HG02678 (cell line): Measurements from ENCODE around the gene EML2.

ENCODE experiments used
- ATAC-seq: cut with Tn5 transposase; IDR thresholded peaks from one replicate; pipeline ENCODE4 v1.9.1; 2021; ENCODE audit warnings: mild to moderate bottlenecking, moderate library complexity; ENCODE audit not compliant: unreplicated experiment

The EML2 gene

GRCh38 chr19:45589768-45590167, 49.4 kb downstream of the EML2 start:
- ATAC-seq = no peak

DNA sequence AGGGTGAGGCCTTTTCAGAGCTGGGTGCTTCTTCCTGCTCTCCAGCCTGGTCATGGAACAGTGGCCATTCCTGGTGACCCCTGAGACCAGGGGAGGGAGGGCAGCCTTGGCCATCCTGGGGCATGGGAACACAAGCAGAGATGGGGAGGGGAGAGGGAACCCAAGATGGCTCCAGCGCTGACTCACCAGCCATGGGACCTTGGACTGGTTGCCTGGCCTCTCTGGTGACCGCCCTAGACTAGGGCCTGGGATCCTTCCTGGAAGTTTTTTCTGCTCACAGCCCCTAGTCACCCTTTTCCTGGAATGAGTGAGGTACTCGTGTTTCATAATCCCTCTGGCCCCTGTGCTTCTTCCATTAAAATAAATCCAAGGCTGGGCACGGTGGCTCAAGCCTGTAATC, 51.3 kb downstream of the EML2 start:
- ATAC-seq = no peak

DNA sequence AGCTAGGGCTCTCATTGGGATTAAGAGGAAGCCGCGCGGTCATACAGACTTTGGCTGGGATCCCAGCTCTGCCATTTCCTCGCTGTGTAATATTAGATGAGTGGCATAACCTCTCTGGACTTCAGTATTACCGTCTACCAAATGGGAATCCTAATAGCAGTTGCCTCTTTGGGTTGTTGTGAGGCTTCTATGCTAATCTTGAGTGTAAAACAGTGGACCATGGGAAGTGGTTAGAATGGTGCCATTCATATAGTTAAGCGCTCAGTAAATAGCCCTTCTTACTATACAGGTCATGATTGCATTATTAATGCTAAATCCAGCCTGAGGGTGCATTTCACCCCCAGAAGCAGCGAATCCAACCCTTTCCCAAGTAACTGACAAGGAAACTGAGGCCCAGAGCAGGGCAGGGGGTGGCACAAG, 54.0 kb downstream of the EML2 start:
- no peak for ATAC-seq

GRCh38 chr19:45584332-45585157, 54.7 kb downstream of the EML2 start, which contains the start of gene OPA3:
TSS of gene OPA3 (minus strand) at chr19:45584802. CDS start at chr19:45584764, 38 bp downstream.
- peak; percentile 85 for ATAC-seq

DNA sequence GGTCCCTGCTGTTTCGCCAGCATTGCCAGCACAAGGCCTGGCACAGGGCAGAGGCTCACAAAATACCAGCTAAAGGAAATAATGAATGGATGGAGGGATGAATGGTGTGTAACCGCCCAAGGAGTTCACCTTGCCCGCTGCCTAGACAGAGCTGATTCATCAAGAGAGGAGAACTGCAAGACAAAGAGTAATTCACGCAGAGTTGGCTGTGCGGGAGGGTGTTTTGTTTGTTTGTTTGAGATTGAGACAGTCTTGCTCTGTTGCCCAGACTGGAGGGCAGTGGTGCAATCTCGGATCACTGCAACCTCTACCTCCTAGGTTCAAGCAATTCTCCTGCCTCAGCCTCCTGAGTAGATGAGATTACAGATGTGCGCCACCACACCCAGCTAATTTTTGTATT, 57.6 kb downstream of the EML2 start:
- no peak for ATAC-seq

DNA sequence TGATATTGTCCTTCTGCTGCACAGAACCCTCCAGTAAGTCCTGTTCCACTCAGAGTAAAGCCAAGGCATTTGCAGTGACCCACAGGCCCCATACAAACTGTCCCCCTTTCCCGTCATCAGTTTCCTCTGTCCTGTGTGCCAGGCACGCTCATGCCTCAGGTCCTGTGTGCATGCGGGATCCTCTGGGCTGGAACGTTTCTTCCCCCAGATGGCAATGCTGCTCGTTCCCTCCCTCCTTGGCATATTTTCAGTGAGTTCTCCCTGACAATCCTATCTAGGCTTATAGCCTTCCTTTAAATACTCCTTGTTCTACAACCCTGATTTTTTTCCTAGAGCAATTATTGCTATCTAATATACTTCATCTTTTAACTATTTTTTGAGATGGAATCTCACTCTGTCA, 60.3 kb downstream of the EML2 start:
- ATAC-seq = no peak

GRCh38 chr19:45577111-45577905, 61.9 kb downstream of the EML2 start:
- no peak for ATAC-seq

GRCh38 chr19:45576682-45577081, 62.5 kb downstream of the EML2 start:
- no peak for ATAC-seq

DNA sequence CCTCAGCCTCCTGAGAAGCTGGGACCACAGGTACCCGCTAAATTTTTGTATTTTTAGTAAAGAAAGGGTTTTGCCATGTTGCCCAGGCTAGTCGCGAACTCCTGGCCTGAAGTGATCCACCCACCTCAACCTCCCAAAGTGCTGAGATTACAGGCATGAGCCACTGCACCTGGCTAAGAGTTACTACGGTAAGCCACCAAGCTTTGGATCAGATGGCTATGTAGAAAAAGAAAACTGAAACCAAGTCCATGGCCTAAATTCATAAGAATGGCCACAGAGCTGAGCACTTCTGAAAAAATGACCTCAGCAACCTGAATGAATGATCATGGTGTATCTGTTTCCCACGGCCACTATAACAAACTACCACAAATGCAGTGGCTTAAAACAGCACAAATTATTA, 64.0 kb downstream of the EML2 start:
- ATAC-seq = no peak

GRCh38 chr19:45574526-45574925, 64.7 kb downstream of the EML2 start:
- no peak for ATAC-seq

- no peak for ATAC-seq
Observed at GRCh38 chr19:45571457-45572220, 67.6 kb downstream of the EML2 start.

- no peak for ATAC-seq
Observed at GRCh38 chr19:45569619-45570421, 69.4 kb downstream of the EML2 start.

- no peak for ATAC-seq
Observed at GRCh38 chr19:45568732-45569131, 70.5 kb downstream of the EML2 start.

DNA sequence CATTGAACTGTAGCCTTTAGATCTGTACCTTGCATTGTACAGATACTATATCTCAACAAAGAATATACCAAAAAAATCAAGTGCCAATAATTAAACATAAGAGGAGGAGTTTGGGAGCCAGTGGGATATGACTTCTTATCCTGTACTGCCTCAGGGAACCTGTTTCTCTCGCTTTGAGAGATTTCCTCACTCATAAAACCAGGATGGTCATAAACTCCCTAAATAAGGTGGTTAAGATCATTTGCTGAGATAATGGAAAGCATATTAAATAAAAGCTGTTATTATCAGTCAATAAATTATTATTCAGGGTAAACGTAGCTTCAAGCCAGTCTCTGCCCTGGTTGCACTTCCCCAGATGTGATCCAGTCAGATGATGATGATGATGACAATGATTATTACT, 71.6 kb downstream of the EML2 start:
- ATAC-seq = no peak

DNA sequence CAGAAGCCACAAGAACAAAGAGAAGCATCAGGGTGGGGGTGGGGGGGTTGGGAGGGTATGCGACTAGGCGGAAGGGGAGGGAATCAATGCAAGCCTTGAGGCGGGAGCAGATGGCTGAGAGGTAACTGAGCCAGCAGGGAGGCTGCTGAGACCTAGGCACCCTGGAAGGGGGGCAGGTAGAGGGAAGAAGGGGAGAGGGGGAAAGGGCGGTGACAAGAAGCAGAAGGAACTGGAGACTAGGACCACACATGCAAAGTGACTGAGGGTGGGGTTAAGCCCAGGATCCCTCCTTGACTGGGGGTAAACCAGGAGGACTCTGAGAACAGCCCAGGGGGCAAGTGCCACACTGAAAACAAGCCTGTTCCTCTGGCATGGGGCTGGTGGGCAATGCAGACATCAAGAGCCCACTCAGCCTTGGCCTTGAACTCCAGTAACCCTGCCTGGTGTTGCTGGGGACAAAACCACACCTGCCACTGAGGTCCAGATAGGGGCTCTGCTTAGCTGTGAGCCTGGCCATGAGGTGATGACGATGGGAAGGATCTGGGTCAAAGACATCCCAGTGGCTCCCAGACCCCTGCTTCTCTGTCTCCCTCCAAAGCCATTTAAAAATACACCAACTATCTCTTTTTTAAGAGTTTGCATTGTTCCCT, 74.9 kb downstream of the EML2 start:
- no peak for ATAC-seq

- ATAC-seq = no peak
Observed at GRCh38 chr19:45560686-45561085, 78.5 kb downstream of the EML2 start.

DNA sequence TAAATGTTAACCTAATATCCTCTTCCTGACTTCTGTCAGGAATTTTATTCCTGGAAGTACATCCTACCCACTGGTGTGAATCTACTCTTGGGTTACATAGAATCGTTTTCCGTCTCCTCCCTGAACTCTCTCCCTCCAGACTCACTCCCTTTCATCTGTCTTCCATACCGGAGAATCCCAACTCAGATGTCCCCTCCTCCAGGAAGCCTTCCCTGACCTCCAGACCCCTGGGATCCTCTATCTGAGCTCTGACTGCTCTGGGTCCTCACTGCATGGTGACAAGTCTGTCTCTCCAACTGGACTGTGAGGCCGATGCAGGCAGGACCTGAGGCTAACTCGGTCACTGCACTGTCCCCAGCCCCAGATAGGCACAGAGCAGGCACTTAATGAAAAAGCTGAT, 79.2 kb downstream of the EML2 start:
- no peak for ATAC-seq
